Ascending aorta (tissue), 2 donors: ENCODE measurements around the gene INTS6. TPM values are rescaled to one million over a fixed set of nuclear protein-coding genes. Genes with fewer than 3 reads are reported as not detected.

Experiments
- DNase-seq, 2 donors: peaks; one replicate each; pipeline ENCODE4 v3.0.0-alpha.2; 2019; ENCODE audit warnings: low spot score in 2 of 2
- H3K27ac ChIP-seq, 2 donors: fragments of 200-600 bp; sonication (generic); one replicate each; pipeline ENCODE4 v1.5.1; 2016 to 2017; ENCODE audit warnings: mild to moderate bottlenecking in 1 of 2
- H3K27me3 ChIP-seq: fragments of 200-600 bp; sonication (generic); one replicate; pipeline ENCODE4 v1.5.1; 2017
- H3K36me3 ChIP-seq, 2 donors: fragments of 200-600 bp; sonication (generic); one replicate each; pipeline ENCODE4 v1.5.1; 2016
- H3K4me1 ChIP-seq, 2 donors: fragments of 200-600 bp; sonication (generic); one replicate each; pipeline ENCODE4 v1.5.1; 2016 to 2017; ENCODE audit warnings: mild to moderate bottlenecking in 1 of 2
- H3K4me3 ChIP-seq, 2 donors: fragments of 200-600 bp; sonication (generic); one replicate each; pipeline ENCODE4 v1.5.1; 2016 to 2017; ENCODE audit warnings: mild to moderate bottlenecking in 1 of 2
- H3K9me3 ChIP-seq, 2 donors: fragments of 200-600 bp; sonication (generic); one replicate each; pipeline ENCODE4 v1.5.1; 2016
- intact Hi-C: fragments of 100-400 bp; cut with DNase I; formaldehyde crosslinking; loops from one replicate; pipeline ENCODE4 v1.15.1; 2023
- total RNA-seq: library from RNA; depleted of rRNA; stranded (reverse); fragments of >200 nt; gene quantifications from one replicate; pipeline ENCODE4 v1.1.0, GENCODE V29; 2016
- TF ChIP-seq, protein P1 (sequence below), 3 experiments: fragments of 200-600 bp in 2 of 3; fragments of 450-650 bp in 1 of 3; sonication (generic) in 2 of 3; IDR thresholded peaks; one replicate each; pipeline ENCODE4 v1.5.1; 2016 to 2019; ENCODE audit warnings: antibody characterized with exemption in 3 of 3, mild to moderate bottlenecking in 1 of 3, moderate library complexity in 1 of 3

INTS6 gene
- total RNA-seq, 1 donor from 2014 or later = 43.5 TPM

DNA sequence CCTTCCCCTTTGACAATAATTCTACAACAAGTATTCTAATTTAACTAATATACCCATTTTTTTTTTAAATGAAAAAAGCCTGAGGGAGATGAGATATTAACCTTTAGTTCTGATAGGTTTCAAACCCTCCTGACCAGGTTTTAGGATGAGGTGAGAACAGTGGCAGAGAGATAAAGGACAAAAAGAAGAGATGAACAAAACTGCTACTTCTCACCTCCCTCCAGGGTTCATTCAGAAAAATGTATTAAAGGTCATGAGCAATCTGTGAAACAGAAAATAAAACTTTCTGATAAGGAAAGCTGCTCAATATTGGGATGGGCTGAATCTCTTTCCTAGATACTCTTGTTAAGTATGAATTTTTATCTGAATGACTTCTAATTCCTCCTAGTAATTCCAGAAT is 89.2 kb downstream of the INTS6 start:
- H3K27me3 ChIP-seq = no peaks in the 10 kb centered on the region
- no peaks in the 10 kb centered on the region for H3K9me3 ChIP-seq
- intact Hi-C loops = no loop called here
- no peak overlapping the region for H3K4me3 ChIP-seq
- no peak for DNase-seq
- peaks cover 12 to 51% of the 10 kb centered on the region in 2 donors for H3K36me3 ChIP-seq
- no peaks in the 10 kb centered on the region for H3K4me1 ChIP-seq
- TF ChIP-seq, protein P1, sequence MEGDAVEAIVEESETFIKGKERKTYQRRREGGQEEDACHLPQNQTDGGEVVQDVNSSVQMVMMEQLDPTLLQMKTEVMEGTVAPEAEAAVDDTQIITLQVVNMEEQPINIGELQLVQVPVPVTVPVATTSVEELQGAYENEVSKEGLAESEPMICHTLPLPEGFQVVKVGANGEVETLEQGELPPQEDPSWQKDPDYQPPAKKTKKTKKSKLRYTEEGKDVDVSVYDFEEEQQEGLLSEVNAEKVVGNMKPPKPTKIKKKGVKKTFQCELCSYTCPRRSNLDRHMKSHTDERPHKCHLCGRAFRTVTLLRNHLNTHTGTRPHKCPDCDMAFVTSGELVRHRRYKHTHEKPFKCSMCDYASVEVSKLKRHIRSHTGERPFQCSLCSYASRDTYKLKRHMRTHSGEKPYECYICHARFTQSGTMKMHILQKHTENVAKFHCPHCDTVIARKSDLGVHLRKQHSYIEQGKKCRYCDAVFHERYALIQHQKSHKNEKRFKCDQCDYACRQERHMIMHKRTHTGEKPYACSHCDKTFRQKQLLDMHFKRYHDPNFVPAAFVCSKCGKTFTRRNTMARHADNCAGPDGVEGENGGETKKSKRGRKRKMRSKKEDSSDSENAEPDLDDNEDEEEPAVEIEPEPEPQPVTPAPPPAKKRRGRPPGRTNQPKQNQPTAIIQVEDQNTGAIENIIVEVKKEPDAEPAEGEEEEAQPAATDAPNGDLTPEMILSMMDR (IDR thresholded peaks at IDR 0.05) = no peak
- no peak overlapping the region for H3K27ac ChIP-seq

DNA sequence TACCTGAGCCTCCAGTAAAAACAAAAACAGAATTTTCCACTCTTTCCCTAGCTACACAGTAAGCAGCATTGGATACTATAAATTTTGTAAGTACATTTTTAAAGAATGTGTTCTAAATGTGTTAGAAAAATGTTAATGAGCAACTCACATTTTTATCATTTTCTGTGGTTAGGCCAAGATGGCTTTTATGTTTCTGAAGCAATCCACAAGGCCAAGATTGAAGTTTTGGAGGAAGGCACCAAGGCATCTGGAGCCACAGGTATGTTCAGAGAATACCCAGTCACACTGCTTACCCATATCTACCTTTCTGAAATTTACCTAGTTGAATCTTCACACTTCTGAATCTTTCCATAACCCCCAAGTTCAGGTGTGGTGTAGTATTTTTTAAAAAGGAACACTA is 91.7 kb downstream of the INTS6 start:
- Histone ChIP-seq H3K9me3 (no peaks in the 10 kb centered on the region), H3K27ac (no peak overlapping the region), H3K4me1 (no peaks in the 10 kb centered on the region), H3K36me3 (peaks cover 7 to 32% of the 10 kb centered on the region in 2 donors), H3K27me3 (no peaks in the 10 kb centered on the region), H3K4me3 (no peak overlapping the region)
- TF ChIP-seq, protein P1 (IDR thresholded peaks at IDR 0.05) = no peak
- DNase-seq = no peak
- intact Hi-C loops = no loop called here

DNA sequence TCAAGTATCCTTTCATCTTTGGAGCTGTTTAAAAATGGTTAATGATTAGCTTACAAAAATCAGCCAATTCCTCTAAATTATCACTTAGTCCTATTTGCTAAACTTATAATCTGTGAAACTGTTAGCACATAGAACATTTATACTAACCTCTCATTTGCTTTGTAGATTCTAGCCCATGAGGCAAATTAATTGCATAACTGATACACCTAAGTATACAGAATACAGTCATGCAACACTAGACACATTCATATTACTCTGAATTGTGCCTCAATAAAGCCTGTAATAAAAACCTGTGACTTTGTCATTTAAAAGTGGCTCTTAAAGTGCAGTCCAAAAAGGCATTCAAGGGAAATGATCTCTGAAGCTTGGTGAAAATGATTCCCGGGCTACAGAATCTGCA is 92.3 kb downstream of the INTS6 start:
- no peak overlapping the region for H3K4me3 ChIP-seq
- H3K27me3 ChIP-seq = no peaks in the 10 kb centered on the region
- H3K9me3 ChIP-seq = no peaks in the 10 kb centered on the region
- H3K4me1 ChIP-seq = no peaks in the 10 kb centered on the region
- intact Hi-C loops = no loop called here
- peaks cover 7 to 26% of the 10 kb centered on the region in 2 donors for H3K36me3 ChIP-seq
- DNase-seq = no peak
- no peak overlapping the region for H3K27ac ChIP-seq
- TF ChIP-seq, protein P1 (IDR thresholded peaks at IDR 0.05) = no peak

DNA sequence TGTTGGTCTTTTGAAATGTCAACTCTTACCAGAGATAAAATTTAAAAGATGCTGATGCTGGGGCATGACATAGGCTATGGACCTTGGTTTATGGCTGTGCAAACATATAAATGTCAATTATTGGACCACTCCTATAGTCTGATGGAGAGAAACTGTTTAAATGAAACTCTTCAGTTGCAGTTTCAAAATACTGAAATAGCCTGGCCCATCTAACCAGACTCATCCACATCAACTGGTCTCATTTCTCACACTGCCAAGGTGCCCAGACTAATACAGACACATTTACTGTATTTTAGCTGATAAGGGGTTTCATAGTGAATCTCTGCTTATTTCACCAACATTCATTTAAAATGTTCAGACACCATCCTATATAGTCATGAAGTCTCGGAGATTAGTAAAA is 93.5 kb downstream of the INTS6 start:
- Histone ChIP-seq H3K36me3 (peaks cover under 1 to 15% of the 10 kb centered on the region in 2 donors), H3K27ac (no peak overlapping the region), H3K4me1 (no peaks in the 10 kb centered on the region), H3K9me3 (no peaks in the 10 kb centered on the region), H3K27me3 (no peaks in the 10 kb centered on the region), H3K4me3 (no peak overlapping the region)
- intact Hi-C loops = no loop called here
- no peak for DNase-seq
- TF ChIP-seq, protein P1 (IDR thresholded peaks at IDR 0.05) = no peak

DNA sequence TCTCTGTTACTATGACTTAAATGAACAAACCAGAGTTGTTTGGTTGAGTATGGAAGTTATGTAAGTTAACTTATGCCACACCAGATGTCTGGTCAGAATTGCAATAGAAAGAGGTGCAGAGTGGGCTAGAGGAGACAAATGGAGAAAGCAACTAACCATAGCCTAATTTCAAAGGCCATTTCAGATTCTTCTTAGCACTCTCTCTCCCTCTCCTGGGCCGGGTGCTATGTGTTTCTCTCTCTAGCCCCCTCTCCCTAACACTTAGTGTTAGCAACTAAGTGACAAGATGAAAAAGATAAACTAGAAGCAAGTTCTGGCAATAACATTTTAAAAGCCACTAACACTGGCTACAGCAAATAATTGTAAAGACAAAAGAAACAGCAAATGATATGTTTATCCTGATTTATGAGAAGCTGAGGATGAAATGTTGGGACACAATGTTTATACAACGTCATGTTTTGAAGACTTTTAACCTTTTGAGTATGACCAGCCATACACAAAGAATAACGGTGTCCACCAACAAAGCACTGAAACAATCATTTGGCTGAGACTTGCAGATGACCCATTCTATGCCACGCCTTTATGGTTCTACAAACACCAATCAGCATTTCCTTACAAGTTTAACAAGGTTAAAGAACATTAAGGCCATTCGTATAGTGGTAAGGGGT is 94.8 kb downstream of the INTS6 start:
- no peak overlapping the region for H3K27ac ChIP-seq
- intact Hi-C loops = no loop called here
- peaks cover 0 to 13% of the 10 kb centered on the region in 2 donors for H3K36me3 ChIP-seq
- no peak for DNase-seq
- no peak overlapping the region for H3K4me3 ChIP-seq
- no peaks in the 10 kb centered on the region for H3K27me3 ChIP-seq
- TF ChIP-seq, protein P1 (IDR thresholded peaks at IDR 0.05) = no peak
- H3K4me1 ChIP-seq = no peaks in the 10 kb centered on the region
- H3K9me3 ChIP-seq = no peaks in the 10 kb centered on the region

DNA sequence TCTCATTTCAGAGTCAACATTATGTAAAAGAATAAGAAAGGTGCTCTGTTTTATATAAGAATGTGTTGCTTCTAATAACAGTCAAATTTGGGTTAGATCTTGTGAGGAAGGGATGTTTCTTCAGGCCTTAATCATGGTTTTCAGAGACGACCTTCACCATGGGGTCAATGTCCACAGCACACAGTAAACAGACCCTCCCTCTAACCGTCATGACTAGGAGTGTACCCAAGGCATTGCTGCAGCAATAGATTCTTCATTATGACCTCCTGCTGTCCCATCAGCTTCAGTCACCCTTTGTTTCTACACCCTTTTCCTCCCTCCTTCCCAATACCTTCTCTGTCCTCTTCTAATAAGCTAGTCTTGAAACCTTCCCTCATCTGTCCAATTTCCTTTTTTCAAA is 97.6 kb downstream of the INTS6 start:
- Histone ChIP-seq H3K4me1 (no peaks in the 10 kb centered on the region), H3K27ac (no peak overlapping the region), H3K36me3 (no peaks in the 10 kb centered on the region), H3K27me3 (no peaks in the 10 kb centered on the region), H3K4me3 (no peak overlapping the region), H3K9me3 (no peaks in the 10 kb centered on the region)
- TF ChIP-seq, protein P1 (IDR thresholded peaks at IDR 0.05) = no peak
- intact Hi-C loops = no loop called here
- DNase-seq = no peak
